Endothelial cell of umbilical vein (primary cell): ENCODE results near the gene USH2A. TPM values are rescaled to one million over a fixed set of nuclear protein-coding genes. Genes with fewer than 3 reads are reported as not detected.

Source experiments
- BruUV-seq: library from RNA; stranded (reverse); fragments of 400-500 nt; replicated peaks from 2 replicates; lab custom pipeline; 2021; lab: Mats Ljungman, UMichigan
- CTCF ChIA-PET: fragments of 300-600, 350-600 bp; sonication (Branson Sonifier 250); formaldehyde crosslinking; loops from one replicate; lab custom pipeline; 2021; ENCODE audit warnings: antibody characterized with exemption, inconsistent platforms; lab: Charles Lee
- POLR2A ChIA-PET: fragments of 300-600, 350-600 bp; sonication (Branson Sonifier 250); formaldehyde crosslinking; loops from one replicate; lab custom pipeline; 2021; ENCODE audit warnings: antibody characterized with exemption, inconsistent platforms; lab: Charles Lee
- DNase-seq: peaks from one replicate; pipeline ENCODE4 v3.0.0-alpha.2; 2011; ENCODE audit warnings: low read depth, low spot score
- FAIRE-seq: peaks from 2 replicates; lab custom pipeline; 2011; peaks lifted over from hg19 to GRCh38; lab: Jason Lieb, UNC
- H2AFZ ChIP-seq: 2 replicates; pipeline ENCODE4 v1.6.0; 2012; ENCODE audit warnings: low read depth, low read length, control low read depth, inconsistent platforms
- H3K27ac ChIP-seq: 2 replicates; pipeline ENCODE4 v1.5.1; 2011; ENCODE audit warnings: low read depth, mild to moderate bottlenecking, control low read depth, low read length, moderate library complexity; ENCODE audit not compliant: insufficient read depth
- H3K27me3 ChIP-seq, 2 experiments: 2 replicates each; pipeline versions ENCODE4 v1.6.0 to v1.6.1; 2011; ENCODE audit warnings: low read length in 2 of 2, mixed read lengths in 1 of 2; ENCODE audit not compliant: control insufficient read depth in 2 of 2, insufficient read depth in 2 of 2
- H3K36me3 ChIP-seq, 2 experiments: 2 replicates in 1 of 2; 3 replicates in 1 of 2; pipeline ENCODE4 v1.5.1; 2011; ENCODE audit warnings: low read length in 2 of 2, mild to moderate bottlenecking in 1 of 2, moderate library complexity in 1 of 2; ENCODE audit not compliant: control insufficient read depth in 2 of 2, insufficient read depth in 2 of 2; ENCODE audit errors: extremely low read depth in 1 of 2
- H3K4me1 ChIP-seq: 3 replicates; pipeline ENCODE4 v1.5.1; 2011; ENCODE audit warnings: mild to moderate bottlenecking, low read length; ENCODE audit not compliant: control insufficient read depth, insufficient read depth; ENCODE audit errors: extremely low read depth
- H3K4me2 ChIP-seq: 2 replicates; pipeline ENCODE4 v1.6.1; 2011; ENCODE audit warnings: low read length, control low read depth, mixed read lengths; ENCODE audit not compliant: insufficient read depth
- H3K4me3 ChIP-seq, 3 experiments: fragments of 200-600 bp in 1 of 3; sonication (generic), shearing (Covaris generic) in 1 of 3; replicated peaks in 1 of 3; 2 replicates each; pipeline ENCODE4 v1.5.1; 2011 to 2016; ENCODE audit warnings: control low read depth in 3 of 3, low read length in 3 of 3, mild to moderate bottlenecking in 2 of 3, inconsistent platforms in 1 of 3, low read depth in 1 of 3, moderate library complexity in 1 of 3; ENCODE audit not compliant: insufficient read depth in 1 of 3
- H3K79me2 ChIP-seq: 2 replicates; pipeline ENCODE4 v1.6.0; 2012; ENCODE audit warnings: low read length, inconsistent platforms; ENCODE audit not compliant: control insufficient read depth, insufficient read depth
- H3K9ac ChIP-seq: replicated peaks from 2 replicates; pipeline ENCODE3; 2011; ENCODE audit warnings: low read length, control low read depth; ENCODE audit not compliant: insufficient read depth; ENCODE audit errors: extremely low read depth
- H3K9me1 ChIP-seq: replicated peaks from 3 replicates; pipeline ENCODE4 v1.6.0; 2011; ENCODE audit warnings: mild to moderate bottlenecking, low read length; ENCODE audit not compliant: control insufficient read depth, insufficient read depth; ENCODE audit errors: extremely low read depth
- H3K9me3 ChIP-seq: replicated peaks from 2 replicates; pipeline ENCODE4 v1.5.1; 2012; ENCODE audit warnings: low read length, inconsistent platforms; ENCODE audit not compliant: control insufficient read depth, insufficient read depth
- H4K20me1 ChIP-seq: replicated peaks from 2 replicates; pipeline ENCODE3; 2011; ENCODE audit warnings: mild to moderate bottlenecking, low read length; ENCODE audit not compliant: control insufficient read depth, insufficient read depth; ENCODE audit errors: extremely low read depth
- EZH2 ChIP-seq: IDR thresholded peaks from 2 replicates; pipeline ENCODE4 v1.6.1; 2012; ENCODE audit warnings: borderline replicate concordance, low read depth, mild to moderate bottlenecking, moderate library complexity, low read length, inconsistent platforms; ENCODE audit not compliant: severe bottlenecking
- GATA2 ChIP-seq: IDR thresholded peaks from 2 replicates; pipeline ENCODE4 v1.7.0; 2011; ENCODE audit warnings: low read depth, mild to moderate bottlenecking, moderate library complexity, mixed read lengths, low read length; ENCODE audit not compliant: insufficient read length, insufficient read depth
- MAX ChIP-seq: IDR thresholded peaks from 2 replicates; pipeline ENCODE4 v1.6.1; 2011; ENCODE audit not compliant: insufficient read depth, insufficient read length
- MYC ChIP-seq: IDR thresholded peaks from one replicate; pipeline ENCODE4 v1.6.1; 2011; ENCODE audit warnings: mild to moderate bottlenecking, low read depth, low read length
- POLR2A ChIP-seq: IDR thresholded peaks from 2 replicates; pipeline ENCODE4 v1.6.1; 2012; ENCODE audit warnings: low read depth, mild to moderate bottlenecking, control low read depth, low read length
- POLR2AphosphoS5 ChIP-seq: IDR thresholded peaks from 2 replicates; pipeline ENCODE4 v1.6.1; 2012; ENCODE audit warnings: low read depth, mild to moderate bottlenecking, control low read depth, low read length, moderate library complexity; ENCODE audit not compliant: insufficient read depth
- dilution Hi-C: fragments of 300-500 bp; cut with MboI; formaldehyde crosslinking; loops from one replicate; pipeline ENCODE4 v1.15.0; 2019; ENCODE audit warnings: low sequenced_read_pairs; ENCODE audit not compliant: extremely low pct_ligation_motif_present
- intact Hi-C: fragments of 100-400 bp; cut with micrococcal nuclease; formaldehyde crosslinking; loops from one replicate; pipeline ENCODE4 v1.10.0; 2022
- polyA plus RNA-seq, 4 experiments: library from polyadenylated mRNA; depleted of rRNA in 3 of 4; stranded (reverse) in 3 of 4; unstranded in 1 of 4; fragments of >200 nt; gene quantifications; 2 replicates each; pipeline versions ENCODE4 v1.2.1 to v1.2.3, GENCODE V29; 2011 to 2012; ENCODE audit warnings: missing spikeins in 1 of 4
- total RNA-seq: library from RNA; stranded (reverse); gene quantifications from 2 replicates; pipeline ENCODE4 v1.2.3, GENCODE V29; 2021

The USH2A gene
- total and polyA plus RNA-seq, 2 donors (not counting 3 experiments of a cell fraction or from before 2014, with no cell fraction given) = not detected

- Histone ChIP-seq H3K27me3 (no peaks in the 10 kb centered on the region), H2AFZ (no peak overlapping the region), H3K27ac (no peak overlapping the region), H3K4me2 (no peak overlapping the region), H4K20me1 (no peaks in the 10 kb centered on the region), H3K36me3 (no peaks in the 10 kb centered on the region), H3K9me3 (peaks cover 2% of the 10 kb centered on the region), H3K79me2 (no peaks in the 10 kb centered on the region), H3K9me1 (no peaks in the 10 kb centered on the region), H3K4me1 (no peaks in the 10 kb centered on the region), H3K4me3 (no peak overlapping the region), H3K9ac (no peak overlapping the region)
- FAIRE-seq (no peak), DNase-seq (no peak)
- BruUV-seq = no TSS peak
- dilution Hi-C loops (no loop called here), intact Hi-C loops (no loop called here)
- ChIA-PET POLR2A (no interaction called here), CTCF (no interaction called here)
- TF ChIP-seq MAX (no peak), POLR2A (no peak), POLR2AphosphoS5 (no peak), EZH2 (no peak)
Measured at GRCh38 chr1:216186141-216186540, 237.1 kb downstream of the USH2A start.

- ChIA-PET POLR2A (no interaction called here), CTCF (no interaction called here)
- no peak overlapping the region for H3K4me3 ChIP-seq
- no peak overlapping the region for H2AFZ ChIP-seq
- no peak for FAIRE-seq
- no peaks in the 10 kb centered on the region for H4K20me1 ChIP-seq
- no peaks in the 10 kb centered on the region for H3K4me1 ChIP-seq
- no peak overlapping the region for H3K4me2 ChIP-seq
- H3K27me3 ChIP-seq = no peaks in the 10 kb centered on the region
- no peak for TF ChIP-seq MYC
- no peak for TF ChIP-seq GATA2
- no peaks in the 10 kb centered on the region for H3K79me2 ChIP-seq
- no peaks in the 10 kb centered on the region for H3K9me1 ChIP-seq
- no peaks in the 10 kb centered on the region for H3K36me3 ChIP-seq
- no peak overlapping the region for H3K9ac ChIP-seq
- dilution Hi-C loops = no loop called here
- peaks cover 2% of the 10 kb centered on the region for H3K9me3 ChIP-seq
- intact Hi-C loops = no loop called here
- H3K27ac ChIP-seq = no peak overlapping the region
- BruUV-seq = no TSS peak
- no peak for DNase-seq
Measured at GRCh38 chr1:216184126-216184680, 239.0 kb downstream of the USH2A start.
